ENCODE measurements around the gene NCAN. TPM values are rescaled to one million over a fixed set of nuclear protein-coding genes. Genes with fewer than 3 reads are reported as not detected.

The NCAN gene
- total and polyA plus RNA-seq, 2 of the 8 experiments (the other 6 are each of a cell fraction or from before 2014, with no cell fraction given) = 2.7 TPM

- TF ChIP-seq CHD7 (IDR thresholded peaks at IDR 0.05; ENCODE audit: insufficient replicate concordance, low read length) = no peak
- TF ChIP-seq NRF1 (IDR thresholded peaks at IDR 0.05; ENCODE audit: low read depth, low read length) = no peak
- TF ChIP-seq RXRA (IDR thresholded peaks at IDR 0.05; ENCODE audit: insufficient read depth, low read depth, low read length) = no peak
- TF ChIP-seq E2F6 (IDR thresholded peaks at IDR 0.05) = no peak
- no peak for TF ChIP-seq HDAC6 (IDR thresholded peaks at IDR 0.05; ENCODE audit: low read depth, low read length)
- no peak for TF ChIP-seq TAF1 (IDR thresholded peaks at IDR 0.05; ENCODE audit: low read depth, low read length)
- no peak for TF ChIP-seq KDM5A (IDR thresholded peaks at IDR 0.05; ENCODE audit: low read length)
- no peak for TF ChIP-seq NANOG (IDR thresholded peaks at IDR 0.05; ENCODE audit: insufficient read depth, low read depth, low read length, poor library complexity, severe bottlenecking)
These were observed 64.6 kb downstream of the NCAN start (continued) for GRCh38 chr19:19276386-19276785.
